PC-3 (cell line): Measurements from ENCODE around the gene OR2B2. TPM values are rescaled to one million over a fixed set of nuclear protein-coding genes. Genes with fewer than 3 reads are reported as not detected.

Experiments used
- ATAC-seq: fragments of 200-7000 bp; cut with Tn5 transposase; 2 replicates; pipeline ENCODE4 v1.9.1; 2020; ENCODE audit warnings: mild to moderate bottlenecking, moderate library complexity
- BruUV-seq: library from RNA; stranded (reverse); fragments of 400-500 nt; replicated peaks from 2 replicates; lab custom pipeline; 2021; lab: Mats Ljungman, UMichigan
- CTCF ChIA-PET: fragments of 300-600 bp; sonication (Branson Sonifier 250); formaldehyde crosslinking; loops from one replicate; lab custom pipeline; 2022; ENCODE audit warnings: antibody characterized with exemption; lab: Charles Lee
- POLR2A ChIA-PET: fragments of 300-600 bp; sonication (Branson Sonifier 250); formaldehyde crosslinking; loops from one replicate; lab custom pipeline; 2022; ENCODE audit warnings: antibody characterized with exemption; ENCODE audit not compliant: unreplicated experiment; lab: Charles Lee
- DNase-seq: peaks from one replicate; pipeline ENCODE4 v3.0.0-alpha.2; 2015
- H2AFZ ChIP-seq: fragments of 300-600 bp; sonication (generic); 2 replicates; pipeline ENCODE4 v1.6.0; 2016; ENCODE audit warnings: antibody characterized with exemption, low read length
- H3F3A ChIP-seq: fragments of 300-600 bp; sonication (generic); one replicate; pipeline ENCODE4 v1.6.0; 2017; ENCODE audit warnings: antibody characterized with exemption, low read length, control low read depth, mild to moderate bottlenecking; ENCODE audit not compliant: unreplicated experiment
- H3K27ac ChIP-seq: fragments of 300-600 bp; sonication (generic); 2 replicates; pipeline ENCODE4 v1.5.1; 2016; ENCODE audit warnings: mild to moderate bottlenecking, low read length
- H3K27me3 ChIP-seq: fragments of 300-600 bp; sonication (generic); 2 replicates; pipeline ENCODE4 v1.6.1; 2016; ENCODE audit warnings: low read length, mixed read lengths
- H3K36me3 ChIP-seq: fragments of 300-600 bp; sonication (generic); 2 replicates; pipeline ENCODE4 v1.6.1; 2016; ENCODE audit warnings: low read depth, mixed run types, low read length, mixed read lengths
- H3K4me1 ChIP-seq: fragments of 300-600 bp; sonication (generic); 2 replicates; pipeline ENCODE4 v1.5.1; 2016; ENCODE audit warnings: low read length; ENCODE audit not compliant: insufficient read depth
- H3K4me2 ChIP-seq: fragments of 300-600 bp; sonication (generic); 2 replicates; pipeline ENCODE4 v1.6.0; 2016; ENCODE audit warnings: low read length
- H3K4me3 ChIP-seq: fragments of 300-600 bp; sonication (generic); 2 replicates; pipeline ENCODE4 v1.5.1; 2016; ENCODE audit warnings: mild to moderate bottlenecking, low read length, mixed read lengths
- H3K79me2 ChIP-seq: fragments of 300-600 bp; sonication (generic); 2 replicates; pipeline ENCODE4 v1.6.1; 2017; ENCODE audit warnings: low read length, mixed read lengths
- H3K9ac ChIP-seq: fragments of 300-600 bp; sonication (generic); 2 replicates; pipeline ENCODE4 v1.6.0; 2016; ENCODE audit warnings: mild to moderate bottlenecking, low read length
- H3K9me2 ChIP-seq: fragments of 300-600 bp; sonication (generic); replicated peaks from 2 replicates; pipeline ENCODE4 v1.6.1; 2016; ENCODE audit warnings: mixed run types, low read length, mixed read lengths
- H3K9me3 ChIP-seq: fragments of 300-600 bp; sonication (generic); 2 replicates; pipeline ENCODE4 v1.6.1; 2016; ENCODE audit warnings: low read length, mixed read lengths
- H4K20me1 ChIP-seq: fragments of 300-600 bp; sonication (generic); 2 replicates; pipeline ENCODE4 v1.6.1; 2016; ENCODE audit warnings: low read length, mixed read lengths
- CTCF ChIP-seq: fragments of 300-600 bp; sonication (generic); conservative IDR thresholded peaks from 2 replicates; pipeline ENCODE4 v1.5.1; 2017; ENCODE audit warnings: antibody characterized with exemption, low read depth, mild to moderate bottlenecking, low read length
- EZH2 ChIP-seq: fragments of 300-600 bp; sonication (generic); IDR thresholded peaks from one replicate; pipeline ENCODE4 v1.6.1; 2017; ENCODE audit warnings: antibody characterized with exemption, mild to moderate bottlenecking, low read length; ENCODE audit not compliant: unreplicated experiment
- EZH2phosphoT487 ChIP-seq: fragments of 300-600 bp; sonication (generic); IDR thresholded peaks from 2 replicates; pipeline ENCODE4 v1.6.1; 2018; ENCODE audit warnings: mild to moderate bottlenecking, antibody characterized with exemption, low read length, borderline replicate concordance
- intact Hi-C: fragments of 100-400 bp; cut with micrococcal nuclease; formaldehyde crosslinking; loops from 2 replicates; pipeline ENCODE4 v1.9.0; 2023
- total RNA-seq: library from RNA; depleted of rRNA; stranded (reverse); fragments of >200 nt; gene quantifications from 2 replicates; pipeline ENCODE4 v1.2.3, GENCODE V29; 2014

The OR2B2 gene
- total RNA-seq, 1 experiment from 2014 or later = not detected

- POLR2A ChIA-PET = interaction anchor here (0.5 kb wide), 1 partner anchor 10 kb away, joined by 3 read pairs; no protein-coding TSS in a partner anchor
- Histone ChIP-seq H3K9me3 (no peaks in the 10 kb centered on the region), H3K4me3 (no peak overlapping the region), H3K79me2 (no peaks in the 10 kb centered on the region), H2AFZ (no peak overlapping the region), H3K27ac (no peak overlapping the region), H3K9me2 (no peaks in the 10 kb centered on the region), H3F3A (no peaks in the 10 kb centered on the region), H3K4me1 (peaks cover 10% of the 10 kb centered on the region; the same call in 1 of the 2 replicates), H3K36me3 (no peaks in the 10 kb centered on the region), H3K4me2 (no peak overlapping the region), H3K9ac (no peak overlapping the region), H4K20me1 (no peaks in the 10 kb centered on the region), H3K27me3 (no peaks in the 10 kb centered on the region)
- TF ChIP-seq EZH2 = no peak
- TF ChIP-seq EZH2phosphoT487 = no peak
- TF ChIP-seq CTCF = no peak
- DNase-seq (no peak), ATAC-seq (no peak)
- CTCF ChIA-PET = no interaction called here
- intact Hi-C loops = no loop called here
- no TSS peak for BruUV-seq
Measured at GRCh38 chr6:27868311-27868710, 43.9 kb downstream of the OR2B2 start.

GRCh38 chr6:27867945-27868300 lies 44.3 kb downstream of the OR2B2 start:
- no peaks in the 10 kb centered on the region for H3K36me3 ChIP-seq
- H3K27ac ChIP-seq = no peak overlapping the region
- H3K9me2 ChIP-seq = no peaks in the 10 kb centered on the region
- H3K27me3 ChIP-seq = no peaks in the 10 kb centered on the region
- H3K4me2 ChIP-seq = no peak overlapping the region
- H3K79me2 ChIP-seq = no peaks in the 10 kb centered on the region
- no peak overlapping the region for H3K4me3 ChIP-seq
- H3F3A ChIP-seq = no peaks in the 10 kb centered on the region
- peaks cover 14% of the 10 kb centered on the region for H3K4me1 ChIP-seq
- no peak for TF ChIP-seq CTCF
- no peak for TF ChIP-seq EZH2phosphoT487
- TF ChIP-seq EZH2 = no peak
- H3K9ac ChIP-seq = no peak overlapping the region
- H4K20me1 ChIP-seq = no peaks in the 10 kb centered on the region
- intact Hi-C loops = no loop called here
- no peaks in the 10 kb centered on the region for H3K9me3 ChIP-seq
- ATAC-seq = no peak
- POLR2A ChIA-PET = interaction anchor here (0.5 to 0.6 kb wide), 2 partner anchors 9 to 217 kb away, joined by 3 read pairs; no protein-coding TSS in a partner anchor
- no TSS peak for BruUV-seq
- DNase-seq = no peak
- H2AFZ ChIP-seq = no peak overlapping the region
- CTCF ChIA-PET = no interaction called here

GRCh38 chr6:27867051-27867944 lies 44.9 kb downstream of the OR2B2 start:
- no peaks in the 10 kb centered on the region for H4K20me1 ChIP-seq
- H3K9ac ChIP-seq = no peak overlapping the region
- H3K36me3 ChIP-seq = no peaks in the 10 kb centered on the region
- no peaks in the 10 kb centered on the region for H3K79me2 ChIP-seq
- no peak overlapping the region for H3K4me2 ChIP-seq
- POLR2A ChIA-PET = interaction anchor here (0.6 kb wide), 1 partner anchor 218 kb away, joined by 3 read pairs; no protein-coding TSS in a partner anchor
- ATAC-seq (no peak), DNase-seq (no peak)
- no peak overlapping the region for H3K4me3 ChIP-seq
- H3F3A ChIP-seq = no peaks in the 10 kb centered on the region
- no peak for TF ChIP-seq EZH2
- no peak for TF ChIP-seq CTCF
- H3K9me2 ChIP-seq = no peaks in the 10 kb centered on the region
- no peak overlapping the region for H3K27ac ChIP-seq
- no peaks in the 10 kb centered on the region for H3K9me3 ChIP-seq
- CTCF ChIA-PET = no interaction called here
- H2AFZ ChIP-seq = no peak overlapping the region
- H3K4me1 ChIP-seq = peaks cover 20% of the 10 kb centered on the region
- intact Hi-C loops = no loop called here
- BruUV-seq = no TSS peak
- no peaks in the 10 kb centered on the region for H3K27me3 ChIP-seq
